ENCODE data around the gene WNT3A.

DNA sequence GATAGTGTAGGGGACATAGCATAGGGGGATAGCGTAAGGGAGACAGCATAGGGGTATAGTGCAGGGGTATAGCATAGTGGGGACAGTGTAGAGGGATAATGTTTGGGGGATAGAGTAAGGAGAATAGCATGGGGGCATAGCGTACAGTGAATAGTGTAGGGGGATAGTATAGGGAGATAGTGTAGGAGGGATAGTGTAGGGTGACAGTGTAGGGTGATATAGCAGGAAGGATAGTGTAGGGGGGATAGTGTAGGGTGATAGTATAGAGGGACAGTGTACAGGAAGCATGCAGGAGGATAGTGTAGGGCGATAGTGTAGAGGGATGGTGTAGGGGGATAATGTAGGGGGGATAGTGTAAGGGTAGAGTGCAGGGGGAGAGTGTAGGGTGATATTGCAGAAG, 64.1 kb downstream of the WNT3A start:
- TF ChIP-seq, protein P1, sequence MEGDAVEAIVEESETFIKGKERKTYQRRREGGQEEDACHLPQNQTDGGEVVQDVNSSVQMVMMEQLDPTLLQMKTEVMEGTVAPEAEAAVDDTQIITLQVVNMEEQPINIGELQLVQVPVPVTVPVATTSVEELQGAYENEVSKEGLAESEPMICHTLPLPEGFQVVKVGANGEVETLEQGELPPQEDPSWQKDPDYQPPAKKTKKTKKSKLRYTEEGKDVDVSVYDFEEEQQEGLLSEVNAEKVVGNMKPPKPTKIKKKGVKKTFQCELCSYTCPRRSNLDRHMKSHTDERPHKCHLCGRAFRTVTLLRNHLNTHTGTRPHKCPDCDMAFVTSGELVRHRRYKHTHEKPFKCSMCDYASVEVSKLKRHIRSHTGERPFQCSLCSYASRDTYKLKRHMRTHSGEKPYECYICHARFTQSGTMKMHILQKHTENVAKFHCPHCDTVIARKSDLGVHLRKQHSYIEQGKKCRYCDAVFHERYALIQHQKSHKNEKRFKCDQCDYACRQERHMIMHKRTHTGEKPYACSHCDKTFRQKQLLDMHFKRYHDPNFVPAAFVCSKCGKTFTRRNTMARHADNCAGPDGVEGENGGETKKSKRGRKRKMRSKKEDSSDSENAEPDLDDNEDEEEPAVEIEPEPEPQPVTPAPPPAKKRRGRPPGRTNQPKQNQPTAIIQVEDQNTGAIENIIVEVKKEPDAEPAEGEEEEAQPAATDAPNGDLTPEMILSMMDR (IDR thresholded peaks at IDR 0.05): no peak
- TF ChIP-seq POLR2A (IDR thresholded peaks at IDR 0.05): no peak
